Activated naive CD8-positive, alpha-beta T cell treated with anti-CD3 and anti-CD28 coated beads, Interleukin-2, amount 10 ng/mL, durations not matched to agents 7 days and 5 days (primary cell): ENCODE data around the gene EXOC4. TPM values are rescaled to one million over a fixed set of nuclear protein-coding genes. Genes with fewer than 3 reads are reported as not detected.
"Not testable (repeated sequence)": the region's sequence is repeated elsewhere in the genome, so short reads cannot be mapped to it uniquely, and the experiment has no call there.

Source experiments
- ATAC-seq: fragments of 150-1000 bp; cut with Tn5 transposase; one replicate; pipeline ENCODE4 v1.10.0; 2021; ENCODE audit warnings: low read depth, moderate library complexity
- POLR2A ChIA-PET: fragments of 350-600 bp; sonication (Branson Sonifier 250); formaldehyde crosslinking; loops from one replicate; lab custom pipeline; 2021; ENCODE audit warnings: antibody characterized with exemption; lab: Charles Lee
- DNase-seq: peaks from one replicate; pipeline ENCODE4 v3.0.0; 2021
- H3K27ac Mint-ChIP-seq: one replicate; pipeline ENCODE4 v1.8.0; 2022; ENCODE audit warnings: mild to moderate bottlenecking, mixed read lengths
- H3K27me3 Mint-ChIP-seq: one replicate; pipeline ENCODE4 v1.8.0; 2022; ENCODE audit warnings: mild to moderate bottlenecking, moderate library complexity, mixed read lengths
- H3K36me3 Mint-ChIP-seq: one replicate; pipeline ENCODE4 v1.8.0; 2021; ENCODE audit warnings: mild to moderate bottlenecking, mixed read lengths
- H3K4me1 Mint-ChIP-seq: one replicate; pipeline ENCODE4 v1.8.0; 2021; ENCODE audit warnings: mixed read lengths
- H3K4me3 Mint-ChIP-seq: one replicate; pipeline ENCODE4 v1.8.0; 2022; ENCODE audit warnings: mild to moderate bottlenecking, moderate library complexity, mixed read lengths
- H3K9me3 Mint-ChIP-seq: one replicate; pipeline ENCODE4 v1.8.0; 2021; ENCODE audit warnings: mixed read lengths
- total RNA-seq, 2 experiments: library from RNA; stranded (reverse); gene quantifications; one replicate each; pipeline ENCODE4 v1.2.3, GENCODE V29; 2021

The EXOC4 gene
- total RNA-seq, result 10 to 100 TPM; 73.1 to 73.7 TPM

DNA sequence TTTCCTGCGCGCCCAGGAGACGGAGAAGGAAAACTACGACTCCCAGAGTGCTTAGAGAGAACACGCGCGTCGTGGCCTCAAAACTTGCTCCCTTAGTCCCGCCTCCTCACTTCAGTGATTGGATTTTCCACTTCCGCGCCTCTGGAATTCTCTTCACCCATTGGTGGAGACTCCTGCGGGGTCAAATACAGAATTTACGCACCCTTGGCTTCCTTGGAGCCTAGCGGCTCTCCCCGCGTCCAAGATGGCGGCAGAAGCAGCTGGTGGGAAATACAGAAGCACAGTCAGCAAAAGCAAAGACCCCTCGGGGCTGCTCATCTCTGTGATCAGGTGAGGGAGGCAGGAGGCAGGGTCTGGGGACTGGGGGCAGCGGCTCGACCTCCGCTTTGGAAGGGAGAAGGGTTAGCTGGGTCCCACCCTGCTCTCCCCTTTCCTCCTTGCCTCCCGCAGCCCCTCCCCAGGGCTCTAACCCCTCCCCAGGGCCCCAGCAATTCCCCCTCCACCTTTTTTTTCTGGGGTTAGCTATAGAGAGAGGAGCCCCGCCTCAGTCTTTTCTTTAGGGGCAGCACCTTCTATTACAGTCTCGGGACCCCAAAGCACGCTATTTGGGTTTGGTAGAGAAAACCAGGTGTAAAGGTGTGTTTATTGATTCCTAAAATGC is at the start of gene EXOC4:
Gene EXOC4, plus strand, starts transcription at position 221 of the 661 bp plus-strand sequence.
- DNase-seq, result peak; percentile 79
- POLR2A ChIA-PET, result interaction anchor here (0.6 kb wide), 1 partner anchor 856 kb away, joined by 3 read pairs; no protein-coding TSS in a partner anchor
- peaks cover 23% of the 10 kb centered on the region for H3K4me1 Mint-ChIP-seq
- no peaks in the 10 kb centered on the region for H3K27me3 Mint-ChIP-seq
- H3K9me3 Mint-ChIP-seq, result no peaks in the 10 kb centered on the region
- ATAC-seq, result peak; percentile 100
- H3K36me3 Mint-ChIP-seq, result peaks cover 6% of the 10 kb centered on the region
- peak within 1 kb of the TSS; percentile 93 for H3K4me3 Mint-ChIP-seq
- peak within 1 kb of the TSS; percentile 81 for H3K27ac Mint-ChIP-seq

DNA sequence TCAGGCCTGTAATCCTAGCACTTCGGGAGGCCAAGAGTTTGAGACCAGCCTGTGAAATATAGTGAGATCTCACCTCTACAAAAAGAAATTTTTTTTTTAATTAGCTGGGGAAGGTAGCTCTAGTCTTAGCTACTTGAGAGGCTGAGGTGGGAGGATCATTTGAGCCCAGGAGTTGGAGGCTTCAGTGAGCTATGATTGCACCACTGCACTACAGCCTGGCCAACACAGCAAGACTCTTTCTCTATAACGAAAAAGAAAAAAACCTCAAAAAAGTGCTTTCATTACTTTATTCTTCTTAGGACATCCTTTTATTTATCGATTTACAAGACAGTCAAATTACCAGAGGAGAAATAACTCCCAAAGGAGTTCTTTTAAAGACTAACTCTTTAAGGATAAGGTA is 49.4 kb upstream of the EXOC4 start:
- H3K4me3 Mint-ChIP-seq, result no peak overlapping the region
- H3K36me3 Mint-ChIP-seq, result no peaks in the 10 kb centered on the region
- POLR2A ChIA-PET, result no interaction called here

DNA sequence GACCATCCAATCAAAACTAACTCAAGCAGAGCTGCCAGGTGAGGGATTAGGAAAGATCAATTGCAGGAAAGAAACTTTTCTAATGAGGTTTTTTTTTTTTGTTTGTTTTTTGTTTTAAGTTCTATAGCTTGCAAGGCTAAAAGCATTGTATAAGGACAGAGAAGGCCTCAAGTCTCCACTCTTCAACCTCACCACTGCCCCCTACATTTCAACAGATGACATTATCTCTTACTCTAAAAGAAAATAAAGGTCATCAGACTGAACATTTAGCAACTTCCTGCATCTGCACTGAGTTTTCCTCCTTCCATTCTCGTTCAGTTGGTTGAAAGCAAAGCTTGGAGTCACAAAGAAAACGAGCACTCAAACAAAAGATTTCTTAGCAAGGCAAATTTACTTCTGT is 45.2 kb upstream of the EXOC4 start:
- Mint-ChIP-seq H3K4me1 (no peaks in the 10 kb centered on the region), H3K36me3 (no peaks in the 10 kb centered on the region), H3K27ac (no peak overlapping the region), H3K27me3 (peaks cover 20% of the 10 kb centered on the region), H3K9me3 (peaks cover 2% of the 10 kb centered on the region), H3K4me3 (no peak overlapping the region)
- ATAC-seq, result no peak
- POLR2A ChIA-PET, result no interaction called here
- DNase-seq, result no peak

More for the DNA sequence above, 49.4 kb upstream of the EXOC4 start:
- DNase-seq (no peak), ATAC-seq (no peak)
- Mint-ChIP-seq H3K27ac (no peak overlapping the region), H3K4me1 (no peaks in the 10 kb centered on the region), H3K27me3 (peaks cover 4% of the 10 kb centered on the region), H3K9me3 (no peaks in the 10 kb centered on the region)

DNA sequence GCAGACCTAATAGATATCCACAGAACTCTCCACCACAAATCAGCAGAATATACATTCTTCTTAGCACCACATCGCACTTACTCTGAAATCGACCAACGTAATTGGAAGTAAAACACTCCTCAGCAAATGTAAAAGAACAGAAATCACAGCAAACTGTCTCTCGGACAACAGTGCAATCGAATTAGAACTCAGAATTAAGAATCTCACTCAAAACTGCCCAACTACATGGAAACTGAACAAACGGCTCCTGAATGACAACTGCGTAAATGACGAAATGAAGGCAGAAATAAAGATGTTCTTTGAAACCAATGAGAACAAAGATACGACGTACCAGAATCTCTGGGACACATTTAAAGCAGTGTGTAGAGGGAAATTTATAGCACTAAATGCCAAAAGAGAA is 42.1 kb upstream of the EXOC4 start:
- H3K4me1 Mint-ChIP-seq, POLR2A ChIA-PET, DNase-seq, H3K4me3 Mint-ChIP-seq, H3K27ac Mint-ChIP-seq, ATAC-seq, H3K36me3 Mint-ChIP-seq, H3K9me3 Mint-ChIP-seq: not testable (repeated sequence)
- peaks cover 22% of the 10 kb centered on the region for H3K27me3 Mint-ChIP-seq

DNA sequence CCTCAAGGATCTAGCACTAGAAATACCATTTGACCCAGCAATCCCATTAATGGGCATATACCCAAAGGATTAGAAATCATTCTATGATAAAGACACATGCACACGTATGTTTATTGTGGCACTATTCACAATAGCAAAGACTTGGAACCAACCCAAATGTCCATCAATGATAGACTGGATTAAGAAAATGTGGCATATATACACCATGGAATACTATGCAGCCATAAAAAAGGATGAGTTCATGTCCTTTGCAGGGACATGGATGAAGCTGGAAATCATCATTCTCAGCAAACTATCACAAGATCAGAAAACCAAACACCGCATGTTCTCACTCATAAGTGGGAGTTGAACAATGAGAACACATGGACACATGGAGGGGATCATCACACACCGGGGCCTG is 39.1 kb upstream of the EXOC4 start:
- H3K4me1 Mint-ChIP-seq, H3K36me3 Mint-ChIP-seq, DNase-seq, H3K4me3 Mint-ChIP-seq, H3K27ac Mint-ChIP-seq, POLR2A ChIA-PET, H3K9me3 Mint-ChIP-seq, ATAC-seq: not testable (repeated sequence)
- peaks cover 19% of the 10 kb centered on the region for H3K27me3 Mint-ChIP-seq

DNA sequence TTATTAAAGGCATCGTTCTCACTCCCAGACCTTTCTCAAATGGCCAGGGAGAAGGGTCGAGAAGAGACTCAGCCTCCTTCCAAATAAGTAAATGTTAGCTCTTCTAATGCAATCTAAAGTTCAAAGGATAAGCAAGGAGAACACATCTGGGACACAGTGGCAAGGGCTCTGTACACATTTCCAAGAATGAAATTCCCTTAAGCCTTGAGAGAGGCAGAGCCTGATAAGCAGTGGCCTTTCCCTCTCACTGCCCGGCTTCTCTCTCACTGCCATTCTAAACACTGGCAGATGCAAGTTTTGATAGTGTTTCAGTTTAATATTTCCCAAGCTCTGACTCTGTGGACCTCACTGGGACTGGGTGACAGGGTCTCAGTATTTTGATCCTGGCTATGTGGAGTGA is 35.1 kb upstream of the EXOC4 start:
- Mint-ChIP-seq H3K4me3 (no peak overlapping the region), H3K9me3 (peaks cover 2% of the 10 kb centered on the region), H3K36me3 (no peaks in the 10 kb centered on the region), H3K27me3 (peaks cover 2% of the 10 kb centered on the region), H3K4me1 (no peaks in the 10 kb centered on the region), H3K27ac (no peak overlapping the region)
- POLR2A ChIA-PET, result no interaction called here
- DNase-seq (no peak), ATAC-seq (no peak)

DNA sequence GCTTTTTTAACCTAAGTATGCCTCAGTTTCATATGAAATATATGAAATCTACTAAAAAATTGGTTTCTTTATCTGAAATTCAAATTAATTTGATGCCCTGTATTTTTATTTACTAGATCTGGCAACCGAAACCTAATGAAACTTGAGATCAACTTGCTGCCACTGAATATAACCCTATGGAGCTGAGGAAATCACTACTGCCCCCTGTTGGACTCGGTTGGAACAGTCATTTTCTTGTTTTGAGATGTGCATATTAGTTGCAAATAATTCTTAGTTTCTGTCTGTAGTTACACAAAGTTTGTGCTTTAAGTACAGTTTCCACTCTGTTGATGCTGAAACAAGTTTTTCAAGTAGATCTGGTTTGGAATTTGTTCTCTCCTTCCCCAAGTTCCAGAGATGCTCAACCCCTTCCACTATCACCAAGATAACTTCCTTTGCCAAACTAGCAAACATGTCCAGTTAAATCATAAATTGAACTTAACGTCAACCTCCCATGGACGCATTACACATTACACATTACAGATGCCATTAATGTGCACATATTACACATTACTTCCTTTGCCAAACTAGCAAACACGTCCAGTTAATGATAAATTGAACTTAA is 22.2 kb upstream of the EXOC4 start:
- no peaks in the 10 kb centered on the region for H3K4me1 Mint-ChIP-seq
- DNase-seq (no peak), ATAC-seq (no peak)
- peaks cover 9% of the 10 kb centered on the region for H3K27me3 Mint-ChIP-seq
- H3K27ac Mint-ChIP-seq, result no peak overlapping the region
- H3K36me3 Mint-ChIP-seq, result no peaks in the 10 kb centered on the region
- no peak overlapping the region for H3K4me3 Mint-ChIP-seq
- H3K9me3 Mint-ChIP-seq, result no peaks in the 10 kb centered on the region
- POLR2A ChIA-PET, result no interaction called here

DNA sequence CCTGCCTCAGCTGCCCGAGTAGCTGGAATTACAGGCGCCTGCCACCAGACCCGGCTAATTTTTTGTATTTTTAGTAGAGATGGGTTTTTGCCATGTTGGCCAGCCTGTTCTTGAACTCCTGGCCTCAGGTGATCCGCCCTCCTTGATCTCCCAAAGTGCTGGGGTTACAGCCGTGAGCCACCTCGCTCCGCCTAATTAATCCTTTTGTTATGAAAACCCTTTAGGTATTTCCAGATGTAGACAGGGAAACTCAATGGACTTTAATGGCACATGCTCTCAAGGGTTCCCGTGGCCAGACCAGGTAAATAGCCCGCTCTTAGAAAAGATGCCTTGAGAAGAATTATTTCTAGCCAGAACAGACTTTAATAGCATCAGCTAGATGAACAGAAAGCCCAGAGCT is 19.7 kb upstream of the EXOC4 start:
- DNase-seq (no peak), ATAC-seq (no peak)
- Mint-ChIP-seq H3K4me1 (no peaks in the 10 kb centered on the region), H3K4me3 (no peak overlapping the region), H3K36me3 (no peaks in the 10 kb centered on the region), H3K27ac (no peak overlapping the region), H3K27me3 (peaks cover 16% of the 10 kb centered on the region), H3K9me3 (no peaks in the 10 kb centered on the region)
- POLR2A ChIA-PET, result no interaction called here

DNA sequence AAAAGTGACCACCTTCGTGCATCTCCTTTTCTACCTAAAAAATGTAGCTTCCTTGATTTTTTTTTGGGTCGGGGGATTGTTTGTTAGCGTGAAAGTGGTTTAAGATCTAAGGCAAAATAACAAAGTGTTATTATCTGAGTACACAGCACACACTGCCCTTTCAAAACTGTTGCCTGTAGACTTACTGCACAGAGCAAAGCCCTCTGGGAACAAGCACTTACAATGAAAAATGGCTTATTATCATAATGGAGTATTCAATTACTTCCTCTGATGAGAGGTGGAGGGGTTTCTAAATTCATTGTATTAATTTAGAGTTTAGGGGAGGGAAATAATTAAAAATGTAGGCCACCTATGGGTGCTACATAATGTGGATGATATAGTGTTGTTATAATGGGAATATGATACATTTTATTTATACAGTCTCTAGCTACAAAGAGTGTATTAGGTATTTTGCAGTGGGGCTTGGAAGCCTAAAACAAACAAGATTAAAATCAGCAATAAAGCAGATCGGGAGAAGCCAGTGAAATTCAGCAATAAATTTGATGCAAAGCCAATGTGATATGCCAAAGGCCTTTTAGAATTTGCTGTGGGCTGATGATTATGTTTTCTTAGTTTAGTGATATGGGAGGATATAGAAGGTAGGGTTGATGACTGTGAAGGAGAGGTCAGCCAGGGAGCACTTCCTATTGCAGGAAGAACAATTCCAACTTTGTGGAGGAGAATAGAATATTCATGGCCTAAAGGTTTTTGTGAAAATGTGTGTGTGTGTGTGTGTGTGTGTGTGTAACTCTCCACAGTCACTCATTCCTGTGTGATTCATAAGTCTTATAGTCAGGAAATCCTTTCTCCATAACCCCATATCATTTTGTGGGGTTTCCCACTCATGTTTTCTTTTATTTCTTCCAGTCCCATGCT is 17.7 kb upstream of the EXOC4 start:
- Mint-ChIP-seq H3K36me3 (no peaks in the 10 kb centered on the region), H3K27me3 (peaks cover 19% of the 10 kb centered on the region), H3K4me1 (no peaks in the 10 kb centered on the region), H3K9me3 (no peaks in the 10 kb centered on the region), H3K4me3 (no peak overlapping the region), H3K27ac (no peak overlapping the region)
- DNase-seq (no peak), ATAC-seq (no peak)
- POLR2A ChIA-PET, result interaction anchor here (0.7 kb wide), 1 partner anchor 922 kb away, joined by 4 read pairs; no protein-coding TSS in a partner anchor

DNA sequence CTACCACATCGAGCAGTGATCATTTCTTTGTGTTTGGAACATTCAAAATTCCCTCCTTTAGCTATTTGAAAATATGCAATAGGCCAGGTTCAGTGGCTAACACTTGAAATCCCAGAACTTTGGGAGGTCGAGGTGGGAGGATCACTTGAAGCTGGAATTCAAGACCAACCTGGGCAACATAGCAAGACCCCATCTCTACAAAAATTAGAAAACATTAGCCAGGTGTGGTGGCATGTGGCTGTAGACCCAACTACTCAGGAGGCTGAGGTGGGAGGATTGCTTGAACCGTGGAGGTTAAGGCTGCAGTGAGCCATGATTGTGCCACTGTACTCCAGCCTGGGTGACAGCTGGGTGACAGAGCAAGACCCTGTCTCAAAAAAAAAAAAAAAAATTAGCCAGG is 15.3 kb upstream of the EXOC4 start:
- ATAC-seq (no peak), DNase-seq (no peak)
- Mint-ChIP-seq H3K27ac (no peak overlapping the region), H3K9me3 (no peaks in the 10 kb centered on the region), H3K27me3 (peaks cover 18% of the 10 kb centered on the region), H3K4me3 (no peak overlapping the region), H3K4me1 (no peaks in the 10 kb centered on the region), H3K36me3 (no peaks in the 10 kb centered on the region)
- POLR2A ChIA-PET, result no interaction called here

DNA sequence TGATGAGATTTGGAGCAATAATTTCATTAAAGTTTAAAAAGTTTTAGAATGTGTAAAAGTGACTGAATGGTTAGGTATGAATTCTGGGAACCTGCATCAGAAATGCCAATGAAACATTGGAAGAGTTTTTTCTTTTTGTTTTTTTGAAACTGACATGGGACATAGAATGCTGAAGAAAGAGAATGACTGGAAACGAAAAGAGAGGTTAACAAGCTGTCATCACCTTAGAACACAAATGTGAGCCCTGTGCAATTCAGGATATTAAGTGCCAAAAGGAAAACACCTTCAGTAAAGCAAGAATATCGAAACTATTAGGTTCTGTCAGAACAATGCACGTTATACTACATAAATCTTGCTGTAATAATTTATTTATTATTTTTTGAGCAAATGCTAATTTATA is 12.6 kb upstream of the EXOC4 start:
- Mint-ChIP-seq H3K4me1 (no peaks in the 10 kb centered on the region), H3K36me3 (no peaks in the 10 kb centered on the region), H3K9me3 (no peaks in the 10 kb centered on the region), H3K27ac (no peak overlapping the region), H3K27me3 (peaks cover 20% of the 10 kb centered on the region), H3K4me3 (no peak overlapping the region)
- POLR2A ChIA-PET, result no interaction called here
- DNase-seq, result no peak
- ATAC-seq, result no peak

DNA sequence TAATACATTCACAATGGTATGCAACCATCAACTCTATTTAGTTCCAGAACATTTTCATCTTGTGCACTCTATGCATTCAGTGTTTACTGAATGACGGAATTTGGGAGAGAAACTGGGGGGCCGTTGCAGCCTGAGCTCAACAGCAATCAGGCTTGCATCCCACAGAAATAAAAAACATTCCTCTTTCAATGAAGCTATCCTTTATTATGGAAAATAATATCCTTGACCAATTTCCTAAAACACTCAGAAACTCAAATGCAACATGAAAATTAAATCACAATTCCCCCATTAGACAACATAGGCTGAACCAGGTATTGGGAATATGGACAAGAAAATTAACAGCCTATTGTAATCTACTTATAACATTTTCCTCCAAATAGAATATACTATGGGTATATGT is 6.3 kb upstream of the EXOC4 start:
- Mint-ChIP-seq H3K9me3 (no peaks in the 10 kb centered on the region), H3K4me3 (no peak overlapping the region), H3K4me1 (no peaks in the 10 kb centered on the region), H3K27ac (no peak overlapping the region), H3K27me3 (peaks cover 2% of the 10 kb centered on the region), H3K36me3 (no peaks in the 10 kb centered on the region)
- no peak for DNase-seq
- ATAC-seq, result no peak
- POLR2A ChIA-PET, result no interaction called here

DNA sequence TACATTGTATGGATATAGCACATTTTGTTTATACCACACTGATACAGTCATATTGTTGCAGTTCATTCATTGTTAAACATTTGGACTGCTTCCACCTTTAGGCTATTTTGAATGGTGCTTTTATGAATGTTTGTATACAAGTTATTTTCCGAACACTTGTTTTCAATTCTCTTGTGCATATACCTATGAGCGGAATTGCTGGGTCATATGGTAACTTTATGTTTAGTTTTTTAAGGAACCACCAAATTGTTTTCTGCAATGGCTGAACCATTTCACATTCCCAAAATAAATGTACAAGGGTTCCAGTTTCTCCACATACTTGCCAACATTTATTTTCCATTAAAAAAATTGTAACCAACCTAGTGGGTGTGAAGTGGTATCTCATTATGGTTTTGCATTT is 4.0 kb upstream of the EXOC4 start:
- ATAC-seq (no peak), DNase-seq (no peak)
- peaks cover 2% of the 10 kb centered on the region for H3K4me1 Mint-ChIP-seq
- no peaks in the 10 kb centered on the region for H3K27me3 Mint-ChIP-seq
- no peak overlapping the region for H3K4me3 Mint-ChIP-seq
- H3K36me3 Mint-ChIP-seq, result no peaks in the 10 kb centered on the region
- POLR2A ChIA-PET, result no interaction called here
- H3K27ac Mint-ChIP-seq, result no peak overlapping the region
- no peaks in the 10 kb centered on the region for H3K9me3 Mint-ChIP-seq
